Peyer's patch (tissue), 4 donors: ENCODE measurements around the gene TGFBI. TPM values are rescaled to one million over a fixed set of nuclear protein-coding genes. Genes with fewer than 3 reads are reported as not detected.

Experiments
- DNase-seq, 3 donors: peaks; one replicate each; pipeline ENCODE4 v3.0.0-alpha.2; 2017 to 2019
- H3K27ac ChIP-seq, 4 donors: fragments of 200-600 bp; sonication (generic); one replicate each; pipeline ENCODE4 v1.5.1; 2016 to 2019
- H3K27me3 ChIP-seq, 2 donors: fragments of 200-600 bp; sonication (generic); one replicate each; pipeline ENCODE4 v1.5.1; 2019
- H3K36me3 ChIP-seq, 3 donors: fragments of 200-600 bp; sonication (generic); one replicate each; pipeline ENCODE4 v1.5.1; 2016 to 2019
- H3K4me1 ChIP-seq, 4 donors: fragments of 200-600 bp; sonication (generic); one replicate each; pipeline ENCODE4 v1.5.1; 2016 to 2019
- H3K4me3 ChIP-seq, 4 donors: fragments of 200-600 bp; sonication (generic); 1 replicate in 3 of 4; 2 replicates in 1 of 4; pipeline ENCODE4 v1.5.1; 2016 to 2019; ENCODE audit warnings: mild to moderate bottlenecking in 1 of 4
- H3K9me3 ChIP-seq, 4 donors: fragments of 200-600 bp; sonication (generic); one replicate each; pipeline ENCODE4 v1.5.1; 2016 to 2019; ENCODE audit warnings: mild to moderate bottlenecking in 1 of 4
- CTCF ChIP-seq, 6 experiments: fragments of 450-650 bp in 4 of 6; fragments of 200-600 bp in 2 of 6; sonication (generic) in 1 of 6; IDR thresholded peaks; one replicate each; pipeline ENCODE4 v1.5.1; 2017 to 2019; ENCODE audit warnings: antibody characterized with exemption in 6 of 6, mild to moderate bottlenecking in 3 of 6, moderate library complexity in 1 of 6
- POLR2A ChIP-seq, 2 donors: fragments of 450-650 bp; IDR thresholded peaks; one replicate each; pipeline ENCODE4 v1.5.1; 2017; ENCODE audit warnings: antibody characterized with exemption in 2 of 2, mild to moderate bottlenecking in 2 of 2, moderate library complexity in 2 of 2
- total RNA-seq, 4 donors: library from RNA; depleted of rRNA; stranded (reverse); fragments of >200 nt; gene quantifications; one replicate each; pipeline ENCODE4 v1.1.0, GENCODE V29; 2016

TGFBI gene
- total RNA-seq, 4 donors from 2014 or later: 17.5 to 56.9 (median 26.3) TPM

- Histone ChIP-seq H3K27ac (peak overlapping the region in 2 of 4 donors; percentile 29 to 60), H3K27me3 (no peaks in the 10 kb centered on the region), H3K9me3 (no peaks in the 10 kb centered on the region), H3K4me3 (no peak overlapping the region), H3K4me1 (peaks cover 0 to 4% (median 0%) of the 10 kb centered on the region in 4 donors), H3K36me3 (no peaks in the 10 kb centered on the region)
- DNase-seq: no peak
- no peak for TF ChIP-seq POLR2A (IDR thresholded peaks at IDR 0.05)
- no peak for TF ChIP-seq CTCF (IDR thresholded peaks at IDR 0.05)
These were observed 7.8 kb upstream of the TGFBI start for GRCh38 chr5:136021016-136021405.

GRCh38 chr5:136022965-136023364 lies 5.8 kb upstream of the TGFBI start:
- DNase-seq: no peak

GRCh38 chr5:136023958-136024541 lies 4.7 kb upstream of the TGFBI start:
- Histone ChIP-seq H3K27ac (no peak overlapping the region), H3K9me3 (no peaks in the 10 kb centered on the region), H3K4me1 (peaks cover 0 to 17% (median 0%) of the 10 kb centered on the region in 4 donors), H3K4me3 (no peak overlapping the region), H3K27me3 (no peaks in the 10 kb centered on the region), H3K36me3 (no peaks in the 10 kb centered on the region)
- TF ChIP-seq CTCF (IDR thresholded peaks at IDR 0.05): no peak
- no peak for TF ChIP-seq POLR2A (IDR thresholded peaks at IDR 0.05)
- no peak for DNase-seq

More at GRCh38 chr5:136022965-136023364, 5.8 kb upstream of the TGFBI start:
- H3K9me3 ChIP-seq: no peaks in the 10 kb centered on the region
- TF ChIP-seq POLR2A (IDR thresholded peaks at IDR 0.05): no peak
- TF ChIP-seq CTCF (IDR thresholded peaks at IDR 0.05): no peak
- H3K4me3 ChIP-seq: no peak overlapping the region
- no peak overlapping the region for H3K27ac ChIP-seq
- peaks cover 0 to 9% (median 0%) of the 10 kb centered on the region in 4 donors for H3K4me1 ChIP-seq
- no peaks in the 10 kb centered on the region for H3K36me3 ChIP-seq
- no peaks in the 10 kb centered on the region for H3K27me3 ChIP-seq

GRCh38 chr5:136025900-136026299 lies 2.9 kb upstream of the TGFBI start:
- Histone ChIP-seq H3K27me3 (no peaks in the 10 kb centered on the region), H3K27ac (peak overlapping the region in 1 of 4 donors; percentile 34), H3K9me3 (no peaks in the 10 kb centered on the region), H3K4me3 (no peak overlapping the region), H3K4me1 (peaks cover 0 to 26% (median 0%) of the 10 kb centered on the region in 4 donors), H3K36me3 (no peaks in the 10 kb centered on the region)
- peak in 1 of 3 donors; percentile 38 for DNase-seq
- TF ChIP-seq POLR2A (IDR thresholded peaks at IDR 0.05) (no peak), CTCF (IDR thresholded peaks at IDR 0.05) (no peak)

- Histone ChIP-seq H3K4me1 (peaks cover 0 to 26% (median 0%) of the 10 kb centered on the region in 4 donors), H3K36me3 (no peaks in the 10 kb centered on the region)
- TF ChIP-seq CTCF (IDR thresholded peaks at IDR 0.05): no peak
- no peak for TF ChIP-seq POLR2A (IDR thresholded peaks at IDR 0.05)
These were observed 2.2 kb upstream of the TGFBI start for GRCh38 chr5:136026636-136027035.

More at GRCh38 chr5:136026636-136027035, 2.2 kb upstream of the TGFBI start:
- H3K9me3 ChIP-seq: no peaks in the 10 kb centered on the region
- H3K27ac ChIP-seq: no peak overlapping the region
- no peaks in the 10 kb centered on the region for H3K27me3 ChIP-seq
- H3K4me3 ChIP-seq: no peak overlapping the region
- peak in 1 of 3 donors; percentile 25 for DNase-seq
